Measurements from ENCODE around the gene TYR.
"Not testable (repeated sequence)": the region's sequence is repeated elsewhere in the genome, so short reads cannot be mapped to it uniquely, and the experiment has no call there.

Gene TYR

GRCh38 chr11:89177691-89178231 is at the start of gene TYR:
Gene TYR (plus strand): TSS chr11:89177875. CDS start chr11:89177954, 79 bp downstream.
- no peak for DNase-seq

- DNase-seq: no peak
Measured at GRCh38 chr11:89136606-89137005, 41.1 kb upstream of the TYR start.

GRCh38 chr11:89147229-89147628 is 30.4 kb upstream of the TYR start:
- no peak for DNase-seq

DNA sequence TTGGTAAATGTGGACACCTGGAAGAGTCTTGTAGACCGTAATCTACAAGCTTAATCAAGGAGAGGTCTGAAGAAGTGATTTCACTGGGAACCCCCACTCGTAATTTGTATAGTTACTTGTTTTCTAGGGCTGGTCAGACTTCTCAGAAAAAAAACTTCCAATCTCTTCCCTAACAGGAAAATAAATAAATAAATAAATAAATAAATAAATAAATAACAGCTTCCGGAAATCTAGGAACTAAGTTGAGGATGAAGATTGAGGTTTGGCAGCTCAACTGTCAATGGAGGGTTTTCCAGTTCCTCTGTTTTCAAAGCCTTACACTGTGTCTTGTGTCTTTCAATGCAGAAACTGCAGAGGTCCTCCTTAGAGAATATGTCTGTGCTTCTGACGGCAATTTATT is 17.7 kb upstream of the TYR start:
- DNase-seq: no peak

DNA sequence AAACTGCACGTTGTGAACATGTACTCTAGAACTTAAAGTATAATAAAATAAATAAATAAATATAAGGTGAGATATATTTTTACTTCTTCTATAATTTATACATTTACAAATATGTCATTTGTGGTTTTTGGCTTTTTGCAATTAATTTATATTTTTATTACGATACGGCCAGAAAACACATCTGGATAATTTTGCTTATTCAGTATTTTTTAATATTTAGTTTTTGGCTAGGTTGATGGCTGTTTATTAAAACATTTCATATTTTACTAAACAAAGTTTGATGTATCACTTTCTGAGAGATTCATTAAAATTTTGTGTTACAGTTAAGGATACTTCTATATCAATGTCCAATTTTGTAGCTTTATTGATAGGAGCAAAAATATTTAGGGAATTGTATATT is 15.7 kb upstream of the TYR start:
- DNase-seq: no peak

GRCh38 chr11:89163686-89164085 is 14.0 kb upstream of the TYR start:
- DNase-seq: no peak

DNA sequence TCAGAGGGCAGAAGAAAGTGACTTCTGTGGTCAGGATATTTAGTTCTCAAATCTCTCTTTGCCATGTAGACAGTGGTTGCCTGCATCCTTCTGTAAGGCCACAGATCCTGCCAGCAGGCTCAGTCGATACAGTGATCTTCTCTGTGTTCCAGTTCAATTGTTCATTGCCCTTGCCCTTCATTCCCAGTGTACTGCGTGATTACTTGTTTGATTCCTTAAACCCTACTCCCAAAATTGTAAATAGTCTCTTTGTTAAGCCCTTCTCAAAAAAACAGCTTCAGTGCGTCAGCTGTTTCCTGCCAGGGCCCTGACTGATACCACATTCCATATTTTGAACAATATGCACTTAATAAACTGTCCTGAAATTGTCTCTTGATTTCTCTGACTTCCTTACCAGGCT is 9.3 kb upstream of the TYR start:
- DNase-seq: no peak

DNA sequence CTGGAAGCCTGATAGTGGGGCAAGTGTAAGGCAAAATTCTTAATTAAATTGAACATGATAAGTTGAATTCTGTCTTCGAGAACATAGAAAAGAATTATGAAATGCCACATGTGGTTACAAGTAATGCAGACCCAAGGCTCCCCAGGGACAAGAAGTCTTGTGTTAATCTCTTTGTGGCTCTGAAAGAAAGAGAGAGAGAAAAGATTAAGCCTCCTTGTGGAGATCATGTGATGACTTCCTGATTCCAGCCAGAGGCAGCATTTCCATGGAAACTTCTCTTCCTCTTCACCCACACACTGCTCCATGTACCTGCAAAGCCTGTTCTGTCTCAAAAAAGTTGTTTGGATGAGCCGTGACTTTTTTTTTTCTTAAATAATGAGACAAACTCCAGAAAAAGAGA is 1.9 kb upstream of the TYR start:
- DNase-seq: no peak

DNA sequence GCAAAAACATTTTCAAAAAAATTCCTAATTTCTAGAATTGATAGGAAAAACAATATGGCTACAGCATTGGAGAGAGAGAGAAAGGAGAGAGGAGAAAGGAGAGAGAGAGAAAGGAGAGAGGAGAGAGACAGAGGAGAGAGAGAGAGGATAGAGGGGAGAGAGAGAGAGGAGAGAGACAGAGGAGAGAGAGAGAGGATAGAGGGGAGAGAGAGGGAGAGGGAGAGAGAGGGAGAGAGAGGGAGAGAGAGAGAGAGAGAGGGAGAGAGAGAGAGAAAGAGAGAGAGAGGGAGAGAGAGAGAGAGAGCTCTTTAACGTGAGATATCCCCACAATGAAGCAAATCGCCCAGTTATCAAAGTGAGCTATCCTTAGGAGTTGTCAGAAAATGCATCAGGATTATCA is 737 bp upstream of the TYR start:
- no peak for DNase-seq

DNA sequence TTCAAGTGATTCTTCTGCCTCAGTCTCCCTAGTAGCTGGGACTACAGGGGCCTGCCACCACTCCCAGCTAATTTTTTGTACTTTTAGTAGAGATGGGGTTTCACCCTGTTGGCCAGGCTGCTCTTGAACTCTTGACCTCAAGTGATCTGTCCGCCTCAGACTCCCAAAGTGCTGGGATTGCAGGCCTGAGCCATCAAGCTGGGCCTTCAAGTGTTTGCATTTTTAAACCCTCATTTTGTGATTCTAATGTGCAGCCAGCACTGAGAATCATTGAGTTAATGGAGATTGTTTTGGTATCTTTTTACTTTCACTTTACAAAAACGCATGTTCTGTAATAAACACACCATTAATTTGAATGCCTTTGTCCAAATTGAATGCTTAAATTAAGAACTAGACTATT is 3.4 kb downstream of the TYR start:
- DNase-seq: no peak

DNA sequence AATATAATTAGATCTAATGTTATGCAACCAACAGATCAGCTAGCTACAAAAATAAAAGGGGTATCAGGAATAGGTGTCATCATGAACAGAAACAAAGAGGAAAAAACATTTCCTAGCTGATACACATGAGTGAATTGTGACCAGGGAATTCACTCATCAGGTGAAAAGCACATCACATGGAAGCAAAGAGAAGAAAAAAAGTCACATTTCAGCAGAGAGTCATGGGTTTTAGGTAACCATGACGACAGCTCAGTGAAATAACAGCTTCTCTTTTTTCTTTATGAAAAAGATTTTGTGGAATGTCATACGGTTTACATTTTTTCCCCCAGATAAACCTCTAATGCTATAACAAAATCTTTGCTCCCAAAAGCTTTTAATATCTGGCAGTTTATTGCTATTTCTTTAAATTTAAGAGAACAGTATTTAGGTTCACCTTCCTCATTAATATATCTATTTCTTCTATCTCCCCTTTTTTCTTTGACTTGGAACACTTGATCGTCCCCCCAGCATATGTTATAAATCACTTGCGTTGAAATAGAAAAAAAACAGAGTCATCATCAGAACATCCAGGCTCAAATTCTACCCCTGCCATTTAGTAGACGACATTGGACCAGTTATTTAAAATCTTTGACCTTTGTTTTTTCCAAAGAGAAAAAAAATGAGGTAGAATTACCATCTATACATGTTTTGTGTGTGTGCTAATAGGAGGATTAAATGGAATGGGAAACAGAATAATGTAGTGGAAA is 5.3 kb downstream of the TYR start:
- no peak for DNase-seq

DNA sequence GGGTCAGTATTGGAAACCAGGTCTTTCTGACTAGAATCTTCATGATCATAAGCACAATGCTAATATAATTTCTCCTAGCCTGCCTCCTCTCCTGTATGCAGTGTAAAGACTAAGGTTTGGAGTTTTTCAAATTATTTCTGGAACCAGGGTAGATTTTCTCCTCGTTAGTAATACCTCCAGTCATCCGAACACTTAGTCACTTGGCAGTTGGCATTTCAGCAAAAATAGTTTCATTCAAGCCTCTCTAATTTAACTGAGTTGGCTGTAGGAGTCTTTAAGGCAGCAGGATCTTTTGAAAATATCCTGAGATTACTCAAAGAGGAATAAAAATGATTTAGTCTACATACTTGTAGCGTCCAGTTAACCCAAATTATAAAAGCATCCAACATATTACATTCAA is 6.3 kb downstream of the TYR start:
- DNase-seq: no peak

DNA sequence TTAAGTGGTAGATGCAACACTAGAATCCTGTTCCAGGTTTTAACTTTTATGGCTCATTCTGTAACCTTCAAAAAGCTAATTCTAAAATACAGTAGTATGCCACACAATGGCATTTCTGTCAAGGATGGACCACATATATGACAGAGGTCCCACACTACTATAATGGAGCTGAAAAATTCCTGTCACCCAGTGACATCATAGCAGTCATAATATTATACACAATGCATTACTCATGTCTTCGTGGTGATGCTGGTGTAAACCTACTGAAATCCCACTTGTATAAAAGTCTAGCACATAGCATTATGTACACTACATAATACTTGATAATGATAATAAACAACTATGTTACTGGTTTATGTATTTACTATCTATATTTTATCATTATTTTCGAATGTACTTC is 12.1 kb downstream of the TYR start:
- no peak for DNase-seq

DNA sequence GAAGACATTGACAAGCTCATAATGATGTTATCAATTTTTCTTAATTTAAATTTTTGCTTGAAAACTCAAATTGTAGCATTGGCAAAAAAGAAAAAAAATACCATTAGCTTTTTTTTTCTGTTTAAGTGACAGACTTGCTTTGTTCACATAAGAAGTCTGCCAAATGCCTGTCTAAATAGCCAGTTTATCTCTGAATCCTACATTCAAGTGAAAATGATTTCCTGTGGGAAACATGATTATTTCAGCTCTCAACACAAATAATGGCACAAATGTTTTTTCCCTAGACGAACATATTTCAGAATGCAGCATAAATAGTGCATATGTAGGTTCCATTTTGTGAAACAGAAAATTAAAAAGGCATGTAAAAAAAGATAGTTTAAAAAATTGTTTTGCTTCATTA is 23.5 kb downstream of the TYR start:
- no peak for DNase-seq

- no peak for DNase-seq
Measured at GRCh38 chr11:89203814-89204213, 26.1 kb downstream of the TYR start.

- DNase-seq: no peak
Measured at GRCh38 chr11:89205378-89205777, 27.7 kb downstream of the TYR start.

DNA sequence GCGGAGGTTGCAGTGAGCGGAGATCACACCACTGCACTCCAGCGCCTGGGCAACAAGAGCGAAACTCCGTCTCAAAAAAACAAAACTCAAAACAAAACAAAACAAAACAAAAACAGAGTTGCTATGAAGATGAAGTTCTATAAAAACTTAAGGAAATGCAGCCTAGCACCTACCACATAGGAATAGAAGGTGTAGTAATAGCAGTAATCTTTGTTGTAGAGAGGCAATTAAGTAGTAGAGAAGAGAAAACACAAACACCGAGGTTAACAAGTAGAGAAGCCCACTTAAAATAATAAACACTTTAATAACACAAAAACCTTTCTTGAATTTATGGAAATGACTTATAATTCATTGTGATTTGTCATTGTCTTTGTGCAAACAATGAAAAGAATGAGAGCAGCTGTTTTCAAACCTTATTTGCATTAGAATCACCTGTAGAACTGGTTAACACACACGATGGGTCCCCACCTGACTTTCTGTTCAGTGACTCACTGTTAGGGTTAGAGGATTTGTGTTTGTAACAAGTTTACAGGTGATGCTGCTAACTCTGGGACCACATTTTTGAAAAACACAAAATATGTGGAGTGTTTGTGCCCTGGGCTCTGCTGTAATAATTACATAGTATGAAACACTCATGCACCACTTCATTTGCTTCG is 43.1 kb downstream of the TYR start:
- no peak for DNase-seq

- no peak for DNase-seq
Measured at GRCh38 chr11:89235083-89235482, 57.4 kb downstream of the TYR start.

GRCh38 chr11:89235976-89236375 is 58.3 kb downstream of the TYR start:
- DNase-seq: no peak

DNA sequence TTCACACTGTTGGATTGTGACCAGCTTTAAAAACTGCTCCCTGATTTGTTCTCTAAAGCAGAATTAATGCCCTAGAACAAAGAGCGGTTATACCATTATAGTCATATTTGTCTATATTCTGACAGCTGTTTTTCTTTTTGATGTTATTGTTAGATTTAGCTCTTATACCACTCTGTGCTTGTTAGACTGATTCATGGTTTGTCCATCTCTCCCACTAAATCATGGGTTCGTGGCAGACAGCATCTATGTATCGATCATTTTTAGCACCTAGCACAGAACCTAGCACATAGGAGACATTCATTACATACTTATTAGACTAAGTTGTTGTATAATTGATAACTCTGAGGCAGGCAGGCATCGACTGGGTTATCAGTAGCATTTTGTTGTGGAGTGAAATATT is 69.3 kb downstream of the TYR start:
- not testable (repeated sequence) for DNase-seq

GRCh38 chr11:89249196-89249595 is 71.5 kb downstream of the TYR start:
- DNase-seq: no peak

- DNase-seq: not testable (repeated sequence)
Measured at GRCh38 chr11:89261483-89261882, 83.8 kb downstream of the TYR start.

DNA sequence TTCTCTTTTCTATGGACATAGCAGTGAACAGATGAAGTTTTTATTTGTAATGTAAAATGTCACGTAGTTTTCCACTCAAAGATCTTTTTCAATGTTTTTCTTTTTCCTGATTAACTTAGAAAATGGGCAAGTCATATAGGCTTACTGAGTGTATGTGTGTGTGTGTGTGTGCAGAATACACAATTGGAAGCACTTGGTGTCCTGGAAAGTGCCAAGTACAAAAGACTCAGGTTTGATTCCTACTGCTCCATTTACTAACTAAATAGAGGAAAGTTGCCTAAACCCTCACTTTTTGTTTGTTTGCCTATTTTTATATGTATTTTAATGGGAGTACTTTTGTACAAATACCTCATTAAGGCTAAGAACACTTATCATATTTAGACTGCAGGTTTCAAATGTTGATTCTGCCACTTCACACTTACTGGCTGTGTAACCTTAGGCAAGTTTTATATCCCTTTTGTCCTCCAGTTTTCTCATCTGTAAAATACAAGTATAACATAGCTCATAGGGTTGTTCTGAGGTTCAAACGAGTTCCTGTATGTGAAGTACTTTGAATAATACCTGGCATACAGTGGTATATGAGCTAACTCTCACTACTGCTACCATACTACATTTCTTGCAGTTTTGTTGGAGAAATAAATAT is 90.1 kb downstream of the TYR start:
- no peak for DNase-seq

GRCh38 chr11:89272540-89273088 is 94.9 kb downstream of the TYR start:
- not testable (repeated sequence) for DNase-seq
